Activated CD4-positive, alpha-beta memory T cell treated with anti-CD3 and anti-CD28 coated beads for 36 hours (primary cell): ENCODE data around the gene BCAN. TPM values are rescaled to one million over a fixed set of nuclear protein-coding genes. Genes with fewer than 3 reads are reported as not detected.

ENCODE experiments used
- CTCF ChIA-PET: fragments of 350-600 bp; sonication (Branson Sonifier 250); formaldehyde crosslinking; loops from one replicate; lab custom pipeline; 2021; ENCODE audit warnings: antibody characterized with exemption, inconsistent platforms; lab: Charles Lee
- POLR2A ChIA-PET: fragments of 350-600 bp; sonication (Branson Sonifier 250); formaldehyde crosslinking; loops from one replicate; lab custom pipeline; 2021; ENCODE audit warnings: antibody characterized with exemption; lab: Charles Lee
- DNase-seq: peaks from one replicate; pipeline ENCODE4 v3.0.0-alpha.2; 2020
- H3K27ac Mint-ChIP-seq: one replicate; pipeline ENCODE4 v1.8.0; 2021; ENCODE audit warnings: mixed read lengths
- H3K27me3 Mint-ChIP-seq: one replicate; pipeline ENCODE4 v1.8.0; 2021; ENCODE audit warnings: mixed read lengths
- H3K36me3 Mint-ChIP-seq: one replicate; pipeline ENCODE4 v1.8.0; 2021; ENCODE audit warnings: mixed read lengths
- H3K4me1 Mint-ChIP-seq: one replicate; pipeline ENCODE4 v1.8.0; 2021; ENCODE audit warnings: low read depth, mixed read lengths
- H3K4me3 Mint-ChIP-seq: one replicate; pipeline ENCODE4 v1.8.0; 2021; ENCODE audit warnings: mild to moderate bottlenecking, mixed read lengths
- H3K9me3 Mint-ChIP-seq: one replicate; pipeline ENCODE4 v1.8.0; 2021; ENCODE audit warnings: mixed read lengths
- intact Hi-C: fragments of 100-400 bp; cut with micrococcal nuclease; formaldehyde crosslinking; loops from one replicate; pipeline ENCODE4 v1.15.1; 2023
- total RNA-seq, 2 experiments: library from RNA; stranded (reverse); gene quantifications; one replicate each; pipeline ENCODE4 v1.2.3, GENCODE V29; 2021

Gene BCAN
- total RNA-seq, 2 experiments from 2014 or later, result not detected

DNA sequence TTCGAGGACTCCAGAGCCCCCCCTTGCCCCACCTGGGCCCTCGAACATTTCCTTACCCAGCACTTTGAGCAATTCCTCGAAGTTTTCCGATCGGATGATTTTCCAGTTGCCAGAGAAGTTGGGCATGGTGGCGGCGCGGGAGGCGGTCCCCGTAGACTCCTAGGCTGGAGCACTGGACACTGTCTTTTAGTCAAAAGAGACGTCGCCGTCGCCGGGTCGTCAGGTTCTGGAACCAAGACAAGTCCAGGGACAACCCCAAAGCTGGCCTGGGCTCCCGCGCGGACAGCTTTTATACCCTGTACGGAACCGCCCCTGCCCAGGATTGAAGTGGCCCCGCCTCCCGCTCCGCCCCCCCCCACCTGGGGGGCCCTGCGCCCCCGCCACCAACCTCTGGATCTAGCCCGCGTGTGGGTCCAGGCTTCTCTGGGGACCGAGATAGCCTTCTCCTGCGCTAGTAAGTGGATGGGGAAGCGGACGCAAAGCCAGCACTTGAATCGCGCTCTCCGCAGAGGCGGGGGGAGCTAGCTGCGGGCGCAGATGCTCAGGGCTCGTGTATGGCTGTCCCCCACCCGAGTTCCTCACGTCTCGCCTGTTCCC, 63.5 kb downstream of the BCAN start, which contains the start of gene CRABP2:
Gene CRABP2, minus strand, starts transcription at position 263 of the 597 bp plus-strand sequence. Its CDS starts 137 bp downstream, at position 126.
- Mint-ChIP-seq H3K4me3 (peak within 1 kb of the TSS; percentile 75), H3K4me1 (peaks cover 28% of the 10 kb centered on the region), H3K27me3 (peaks cover 24% of the 10 kb centered on the region), H3K36me3 (no peaks in the 10 kb centered on the region), H3K27ac (no peak within 1 kb of the TSS), H3K9me3 (no peaks in the 10 kb centered on the region)
- CTCF ChIA-PET, result interaction anchor here (0.6 to 36.2 kb wide), 15 partner anchors 9 to 185 kb away, joined by 3 to 1179 read pairs (median 6); partner anchors contain the start of genes CRABP2, ISG20L2, METTL25B and MRPL24
- peak; percentile 30 for DNase-seq
- intact Hi-C loops, result loop anchor here (1.0 to 2.0 kb wide), 2 partner anchors 16 to 45 kb away; no protein-coding TSS in a partner anchor
- POLR2A ChIA-PET, result interaction anchor here (1.5 to 2.0 kb wide), 3 partner anchors 11 to 21 kb away, joined by 5 to 14 read pairs (median 7); no protein-coding TSS in a partner anchor

GRCh38 chr1:156705918-156706656, 64.2 kb downstream of the BCAN start:
- ChIA-PET POLR2A (interaction anchor here (0.9 to 2.0 kb wide), 4 partner anchors 10 to 22 kb away, joined by 3 to 14 read pairs (median 6); partner anchors contain the start of gene METTL25B), CTCF (interaction anchor here (0.6 to 36.2 kb wide), 17 partner anchors 8 to 185 kb away, joined by 3 to 1179 read pairs (median 4); partner anchors contain the start of genes CRABP2, ISG20L2, METTL25B and MRPL24)
- DNase-seq, result peak; percentile 82
- Mint-ChIP-seq H3K27ac (no peak overlapping the region), H3K36me3 (no peaks in the 10 kb centered on the region), H3K9me3 (no peaks in the 10 kb centered on the region), H3K4me3 (peak overlapping the region; percentile 75), H3K27me3 (peaks cover 24% of the 10 kb centered on the region), H3K4me1 (peaks cover 28% of the 10 kb centered on the region)
- intact Hi-C loops, result loop anchor here (1.0 to 2.0 kb wide), 2 partner anchors 17 to 45 kb away; no protein-coding TSS in a partner anchor

DNA sequence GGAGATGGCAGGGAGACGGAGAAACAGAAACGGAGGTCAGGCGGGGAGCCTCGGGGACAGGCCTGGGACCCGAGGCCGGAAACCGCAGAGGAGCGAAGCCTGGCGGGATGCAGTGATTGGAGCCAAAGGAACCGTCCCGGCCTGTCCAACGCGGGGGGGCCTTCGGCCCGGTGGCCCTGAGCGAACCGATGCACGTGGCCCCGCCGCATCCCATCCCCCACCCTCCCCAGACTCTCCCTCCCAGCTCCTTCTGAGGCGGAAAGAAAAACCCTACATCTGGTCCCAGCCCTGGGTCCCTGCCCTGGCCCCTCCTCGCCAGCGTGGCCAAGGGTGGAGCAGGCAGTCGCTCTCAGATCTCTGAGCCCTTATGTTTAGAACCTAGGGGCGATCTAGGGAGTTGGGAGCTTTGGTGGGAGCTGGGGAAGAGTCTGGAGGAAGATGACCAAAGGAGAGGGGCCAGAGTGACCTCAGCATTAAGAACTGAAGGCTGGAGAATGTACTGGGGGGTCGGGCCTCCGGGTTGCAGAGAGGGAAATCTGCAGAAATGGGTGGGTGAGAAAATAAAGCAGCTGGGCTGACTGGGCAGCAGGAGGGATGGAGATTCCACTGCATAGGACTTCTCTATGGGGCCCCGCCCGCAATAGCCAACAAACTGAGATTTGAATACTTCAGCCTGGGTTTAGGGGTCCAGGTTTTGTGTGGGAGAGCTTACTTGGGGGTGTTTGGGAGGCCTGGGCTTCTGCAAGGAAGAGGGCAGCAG, 64.9 kb downstream of the BCAN start:
- POLR2A ChIA-PET, result interaction anchor here (0.9 to 2.0 kb wide), 4 partner anchors 9 to 21 kb away, joined by 3 to 14 read pairs (median 6); partner anchors contain the start of gene METTL25B
- peak; percentile 24 for DNase-seq
- no peaks in the 10 kb centered on the region for H3K9me3 Mint-ChIP-seq
- intact Hi-C loops, result no loop called here
- peaks cover 28% of the 10 kb centered on the region for H3K4me1 Mint-ChIP-seq
- H3K27ac Mint-ChIP-seq, result no peak overlapping the region
- peaks cover 24% of the 10 kb centered on the region for H3K27me3 Mint-ChIP-seq
- CTCF ChIA-PET, result interaction anchor here (0.6 to 36.2 kb wide), 13 partner anchors 7 to 184 kb away, joined by 3 to 1179 read pairs (median 6); partner anchors contain the start of genes CRABP2, ISG20L2, METTL25B and MRPL24
- no peaks in the 10 kb centered on the region for H3K36me3 Mint-ChIP-seq
- peak overlapping the region; percentile 75 for H3K4me3 Mint-ChIP-seq

GRCh38 chr1:156707417-156708217, 65.7 kb downstream of the BCAN start:
- DNase-seq, result no peak
- intact Hi-C loops, result no loop called here
- peaks cover 23% of the 10 kb centered on the region for H3K27me3 Mint-ChIP-seq
- H3K9me3 Mint-ChIP-seq, result no peaks in the 10 kb centered on the region
- ChIA-PET CTCF (interaction anchor here (0.9 to 36.2 kb wide), 7 partner anchors 7 to 183 kb away, joined by 3 to 1179 read pairs (median 15); partner anchors contain the start of genes CRABP2, ISG20L2, METTL25B and MRPL24), POLR2A (no interaction called here)
- no peaks in the 10 kb centered on the region for H3K36me3 Mint-ChIP-seq
- peaks cover 28% of the 10 kb centered on the region for H3K4me1 Mint-ChIP-seq
- H3K27ac Mint-ChIP-seq, result no peak overlapping the region
- peak overlapping the region; percentile 11 for H3K4me3 Mint-ChIP-seq

DNA sequence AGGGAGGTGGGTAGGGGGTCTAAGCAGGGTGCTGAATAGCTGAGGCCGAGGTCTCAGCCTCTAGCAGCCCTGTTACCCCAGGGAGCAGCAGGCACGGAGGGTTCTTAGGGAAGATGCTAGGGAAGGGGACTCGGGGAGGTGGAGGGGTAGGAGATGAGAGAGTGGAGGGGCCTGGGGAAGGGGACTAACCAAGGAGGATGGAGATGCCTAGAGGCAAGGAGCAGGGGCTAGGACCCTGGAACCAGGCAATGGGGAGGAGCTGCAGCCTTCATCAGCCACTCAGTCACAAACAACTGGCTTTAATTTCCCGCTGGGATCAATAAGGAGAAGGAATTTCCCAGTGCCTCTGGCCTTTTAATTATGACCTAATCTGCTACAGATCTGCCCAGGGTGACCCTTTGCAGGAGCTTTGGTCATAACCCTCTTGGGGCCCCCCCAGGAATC, 66.3 kb downstream of the BCAN start:
- Mint-ChIP-seq H3K4me3 (no peak overlapping the region), H3K4me1 (peaks cover 28% of the 10 kb centered on the region), H3K27me3 (peaks cover 20% of the 10 kb centered on the region), H3K36me3 (no peaks in the 10 kb centered on the region), H3K9me3 (no peaks in the 10 kb centered on the region), H3K27ac (no peak overlapping the region)
- intact Hi-C loops, result no loop called here
- ChIA-PET CTCF (interaction anchor here (0.8 to 36.2 kb wide), 3 partner anchors 6 to 84 kb away, joined by 3 to 1179 read pairs (median 1179); partner anchors contain the start of genes CRABP2, ISG20L2, METTL25B and NES), POLR2A (no interaction called here)
- no peak for DNase-seq

DNA sequence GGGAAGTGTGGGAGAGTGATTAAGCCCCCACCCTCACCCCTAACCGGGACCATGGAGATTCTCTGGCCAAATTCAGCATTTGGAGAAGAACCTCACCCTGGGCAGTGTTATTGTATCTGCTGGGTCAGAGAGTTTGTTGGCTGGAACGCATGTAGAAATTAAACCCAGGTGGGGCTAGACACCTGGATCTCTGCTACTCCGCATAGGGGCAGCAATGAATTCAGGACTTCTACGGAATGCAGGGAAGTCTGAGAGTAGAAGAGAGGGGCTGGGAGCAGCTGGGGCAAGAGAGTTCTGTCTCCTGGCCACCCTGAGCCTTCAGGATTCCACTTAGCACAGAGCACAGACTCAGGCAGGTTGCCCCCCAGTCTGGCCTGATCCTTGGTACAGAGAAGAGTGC, 67.1 kb downstream of the BCAN start:
- no peaks in the 10 kb centered on the region for H3K36me3 Mint-ChIP-seq
- peaks cover 27% of the 10 kb centered on the region for H3K4me1 Mint-ChIP-seq
- H3K27ac Mint-ChIP-seq, result no peak overlapping the region
- ChIA-PET CTCF (interaction anchor here (0.8 to 36.2 kb wide), 3 partner anchors 5 to 85 kb away, joined by 3 to 1179 read pairs (median 1179); partner anchors contain the start of genes CRABP2, ISG20L2, METTL25B and NES), POLR2A (no interaction called here)
- no peak overlapping the region for H3K4me3 Mint-ChIP-seq
- H3K27me3 Mint-ChIP-seq, result peaks cover 15% of the 10 kb centered on the region
- no peak for DNase-seq
- H3K9me3 Mint-ChIP-seq, result no peaks in the 10 kb centered on the region
- intact Hi-C loops, result no loop called here

Other genes starting within 250 kb of the BCAN start
- gene MEF2D, start 141.3 kb upstream of the BCAN start, total RNA-seq, result 10 to 100 TPM; 35.9 to 39.7 TPM
- gene IQGAP3, start 69.6 kb upstream of the BCAN start, total RNA-seq, result 10 to 100 TPM; 16.9 to 19.3 TPM
- gene TTC24, start 62.4 kb upstream of the BCAN start, total RNA-seq, result under 1 TPM; 0.51 to 0.90 TPM
- gene NAXE, start 50.3 kb upstream of the BCAN start, total RNA-seq, result 10 to 100 TPM; 73.6 to 76.7 TPM
- gene GPATCH4, start 40.6 kb upstream of the BCAN start, total RNA-seq, result 10 to 100 TPM; 40.2 to 43.2 TPM
- gene HAPLN2, start 22.7 kb upstream of the BCAN start, total RNA-seq, result under 1 TPM; 0.21 to 0.34 TPM
- under 1 TPM in 1 of 2 experiments, not detected in 1; 0.07 TPM for gene NES, start 35.3 kb downstream of the BCAN start, total RNA-seq
- 1 to 10 TPM; 1.1 to 2.3 TPM for gene CRABP2, start 63.5 kb downstream of the BCAN start, total RNA-seq
- gene METTL25B, start 86.4 kb downstream of the BCAN start, total RNA-seq, result 10 to 100 TPM; 43.0 to 46.3 TPM
- 10 to 100 TPM; 35.6 to 36.8 TPM for gene ISG20L2, start 86.6 kb downstream of the BCAN start, total RNA-seq
- 100 to 1,000 TPM; 105 to 106 TPM for gene MRPL24, start 99.0 kb downstream of the BCAN start, total RNA-seq
- gene HDGF, start 109.6 kb downstream of the BCAN start, total RNA-seq, result 100 to 1,000 TPM; 357 to 365 TPM
- gene PRCC, start 125.4 kb downstream of the BCAN start, total RNA-seq, result 10 to 100 TPM; 58.6 to 67.2 TPM
- gene SH2D2A, start 174.7 kb downstream of the BCAN start, total RNA-seq, result 100 to 1,000 TPM; 280 to 294 TPM
- under 1 TPM; 0.05 to 0.14 TPM for gene INSRR, start 217.0 kb downstream of the BCAN start, total RNA-seq
- 1 to 10 TPM; 6.4 to 6.7 TPM for gene NTRK1, start 218.7 kb downstream of the BCAN start, total RNA-seq